Liver (tissue), 9 donors: ENCODE results near the gene KLHL15. TPM values are rescaled to one million over a fixed set of nuclear protein-coding genes. Genes with fewer than 3 reads are reported as not detected.

Source experiments
- DNase-seq: peaks from one replicate; pipeline ENCODE4 v3.0.0-alpha.2; 2017; ENCODE audit warnings: low spot score
- H3K27ac ChIP-seq, 2 donors: one replicate each; pipeline ENCODE4 v1.7.0; 2013; ENCODE audit warnings: inconsistent platforms in 2 of 2, low read length in 2 of 2, control low read depth in 1 of 2, low read depth in 1 of 2, mild to moderate bottlenecking in 1 of 2
- H3K27me3 ChIP-seq, 4 donors: one replicate each; pipeline versions ENCODE4 v1.6.1 to v1.7.0; 2013; ENCODE audit warnings: low read length in 3 of 4, inconsistent platforms in 1 of 4, mild to moderate bottlenecking in 1 of 4, moderate library complexity in 1 of 4; ENCODE audit not compliant: control insufficient read depth in 4 of 4, insufficient read depth in 4 of 4
- H3K36me3 ChIP-seq, 4 donors: one replicate each; pipeline versions ENCODE4 v1.6.1 to v1.7.0; 2013; ENCODE audit warnings: low read length in 3 of 4, mild to moderate bottlenecking in 3 of 4, low read depth in 1 of 4, moderate library complexity in 1 of 4; ENCODE audit not compliant: control insufficient read depth in 4 of 4, insufficient read depth in 3 of 4
- H3K4me1 ChIP-seq, 4 donors: one replicate each; pipeline versions ENCODE4 v1.6.1 to v1.7.0; 2013; ENCODE audit warnings: low read length in 3 of 4, mild to moderate bottlenecking in 3 of 4, moderate library complexity in 1 of 4; ENCODE audit not compliant: control insufficient read depth in 4 of 4, insufficient read depth in 4 of 4
- H3K4me3 ChIP-seq, 3 donors: one replicate each; pipeline versions ENCODE4 v1.6.1 to v1.7.0; 2013; ENCODE audit warnings: low read length in 3 of 3, control low read depth in 1 of 3, low read depth in 1 of 3, mild to moderate bottlenecking in 1 of 3
- H3K9ac ChIP-seq, 2 donors: one replicate each; pipeline ENCODE4 v1.7.0; 2013; ENCODE audit warnings: low read length in 2 of 2, mild to moderate bottlenecking in 2 of 2, moderate library complexity in 2 of 2, control low read depth in 1 of 2, low read depth in 1 of 2
- H3K9me3 ChIP-seq, 4 donors: one replicate each; pipeline versions ENCODE4 v1.6.1 to v1.7.0; 2013; ENCODE audit warnings: low read length in 3 of 4; ENCODE audit not compliant: control insufficient read depth in 4 of 4
- ATF3 ChIP-seq: IDR thresholded peaks from 2 replicates; pipeline ENCODE4 v1.6.1; 2016; ENCODE audit warnings: antibody characterized with exemption
- FOXA1 ChIP-seq: IDR thresholded peaks from 2 replicates; pipeline ENCODE4 v1.6.1; 2016; ENCODE audit warnings: antibody characterized with exemption
- FOXA2 ChIP-seq: IDR thresholded peaks from 2 replicates; pipeline ENCODE4 v1.6.1; 2016; ENCODE audit warnings: antibody characterized with exemption
- GABPA ChIP-seq, 2 donors: IDR thresholded peaks in 1 of 2; conservative IDR thresholded peaks in 1 of 2; 2 replicates each; pipeline ENCODE4 v1.6.1; 2016; ENCODE audit warnings: antibody characterized with exemption in 2 of 2, mild to moderate bottlenecking in 1 of 2, moderate library complexity in 1 of 2
- HNF4A ChIP-seq, 2 donors: conservative IDR thresholded peaks; 2 replicates each; pipeline ENCODE4 v1.6.1; 2016; ENCODE audit warnings: antibody characterized with exemption in 2 of 2, mild to moderate bottlenecking in 2 of 2
- JUND ChIP-seq, 2 donors: IDR thresholded peaks; 2 replicates each; pipeline ENCODE4 v1.6.1; 2016; ENCODE audit warnings: antibody characterized with exemption in 2 of 2
- NR2F2 ChIP-seq: IDR thresholded peaks from 2 replicates; pipeline ENCODE4 v1.6.1; 2016; ENCODE audit warnings: antibody characterized with exemption
- RXRA ChIP-seq, 2 donors: IDR thresholded peaks; 2 replicates each; pipeline ENCODE4 v1.6.1; 2017 to 2018; ENCODE audit warnings: antibody characterized with exemption in 2 of 2, mild to moderate bottlenecking in 1 of 2
- TAF1 ChIP-seq: conservative IDR thresholded peaks from 2 replicates; pipeline ENCODE4 v1.6.1; 2016; ENCODE audit warnings: antibody characterized with exemption, mild to moderate bottlenecking
- YY1 ChIP-seq: IDR thresholded peaks from 2 replicates; pipeline ENCODE4 v1.6.1; 2016; ENCODE audit warnings: antibody characterized with exemption, mild to moderate bottlenecking
- WGBS: extraction: QIAGEN DNeasy Blood & Tissue Kit; methylation state at CpG from one replicate; pipeline ENCODE4 v1.1.7; 2013; 5-methylcytosine and 5-hydroxymethylcytosine counted together
- polyA plus RNA-seq, 2 donors: library from polyadenylated mRNA; stranded (reverse) in 1 of 2; unstranded in 1 of 2; fragments of 200-250 nt in 1 of 2; fragments of >200 nt in 1 of 2; fragmentation: Nextera tagmentation in 1 of 2; extraction: Ambion mirVana in 1 of 2; gene quantifications; one replicate each; pipeline versions ENCODE4 v1.2.1 to v1.2.3, GENCODE V29; 2013 to 2015
- total RNA-seq, 2 donors: library from RNA; depleted of rRNA; stranded (reverse); fragments of >200 nt; gene quantifications; one replicate each; pipeline ENCODE4 v1.2.3, GENCODE V29; 2014
- TF ChIP-seq, protein P1 (sequence below): IDR thresholded peaks from 2 replicates; pipeline ENCODE4 v1.6.1; 2016; ENCODE audit warnings: antibody characterized with exemption, mild to moderate bottlenecking
- donor health status: healthy.
- donor health status: healthy.
- donor health status: healthy.
- donor health status: healthy.
- donor health status: healthy.

KLHL15 gene
- total and polyA plus RNA-seq, 4 donors, result 1.4 to 10.6 (median 6.1) TPM

DNA sequence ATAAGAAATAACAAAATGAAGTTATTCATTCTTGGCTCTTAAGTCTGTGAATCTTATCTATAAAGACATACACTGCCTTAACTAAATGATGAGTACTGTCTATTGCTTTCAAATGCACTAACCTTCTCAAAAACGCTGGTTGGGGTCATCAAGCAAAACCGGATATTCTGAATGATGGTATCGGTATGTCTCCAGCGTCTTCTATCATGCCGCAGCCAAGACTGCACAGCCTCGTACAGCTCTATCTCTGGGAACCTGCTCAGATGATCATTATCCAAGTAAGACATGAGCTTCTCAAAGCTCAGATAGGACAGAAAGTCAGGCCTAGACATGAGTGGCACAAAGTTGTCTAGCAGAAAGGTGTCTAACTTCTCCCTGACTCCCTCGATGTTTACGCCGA is 21.1 kb downstream of the KLHL15 start:
- DNase-seq, result no peak
- no peak overlapping the region for H3K9ac ChIP-seq
- H3K4me3 ChIP-seq, result no peak overlapping the region
- peaks cover 0 to 6% (median 1%) of the 10 kb centered on the region in 4 donors for H3K36me3 ChIP-seq
- no peaks in the 10 kb centered on the region for H3K9me3 ChIP-seq
- TF ChIP-seq FOXA1, result no peak
- no peak for TF ChIP-seq YY1
- TF ChIP-seq TAF1, result no peak
- no peak for TF ChIP-seq JUND (IDR thresholded peaks at IDR 0.05)
- TF ChIP-seq RXRA (IDR thresholded peaks at IDR 0.05), result no peak
- no peak for TF ChIP-seq GABPA (IDR thresholded peaks at IDR 0.05 in 1 of 2, conservative IDR thresholded peaks at IDR 0.05 in 1 of 2)
- no peak for TF ChIP-seq HNF4A (conservative IDR thresholded peaks at IDR 0.05)
- TF ChIP-seq FOXA2, result no peak
- peaks cover 0 to 5% (median under 1%) of the 10 kb centered on the region in 4 donors for H3K4me1 ChIP-seq
- H3K27me3 ChIP-seq, result peaks cover 0 to 3% (median 0%) of the 10 kb centered on the region in 4 donors
- 96% methylated on average over 9 of the region's 9 CpGs for WGBS
- no peak overlapping the region for H3K27ac ChIP-seq

DNA sequence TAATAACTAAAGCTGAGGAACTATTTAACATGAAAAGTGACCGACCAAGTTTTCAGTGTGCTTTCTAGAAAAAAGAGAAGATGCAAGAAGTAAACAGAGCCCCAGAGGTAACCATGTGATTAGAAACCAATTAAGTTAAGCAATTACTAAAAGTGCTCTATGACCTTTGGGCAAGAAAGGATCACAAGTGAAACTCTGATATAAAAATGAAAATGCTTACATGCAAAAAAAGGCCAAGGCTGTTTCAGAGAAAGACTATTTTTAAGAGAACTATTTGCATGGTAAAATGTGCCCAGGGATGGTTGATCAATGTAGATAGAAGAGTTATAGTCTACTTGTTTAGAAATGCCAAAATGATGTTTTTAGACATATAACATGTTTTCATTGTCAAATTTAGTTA is 22.0 kb downstream of the KLHL15 start:
- no peak for DNase-seq
- WGBS, result 52% methylated on average over 1 of the region's 1 CpG
- Histone ChIP-seq H3K4me3 (no peak overlapping the region), H3K36me3 (peaks cover 0 to 6% (median 1%) of the 10 kb centered on the region in 4 donors), H3K9me3 (no peaks in the 10 kb centered on the region), H3K4me1 (peaks cover 0 to 5% (median under 1%) of the 10 kb centered on the region in 4 donors), H3K9ac (no peak overlapping the region), H3K27ac (no peak overlapping the region), H3K27me3 (no peaks in the 10 kb centered on the region)
- TF ChIP-seq, protein P1, sequence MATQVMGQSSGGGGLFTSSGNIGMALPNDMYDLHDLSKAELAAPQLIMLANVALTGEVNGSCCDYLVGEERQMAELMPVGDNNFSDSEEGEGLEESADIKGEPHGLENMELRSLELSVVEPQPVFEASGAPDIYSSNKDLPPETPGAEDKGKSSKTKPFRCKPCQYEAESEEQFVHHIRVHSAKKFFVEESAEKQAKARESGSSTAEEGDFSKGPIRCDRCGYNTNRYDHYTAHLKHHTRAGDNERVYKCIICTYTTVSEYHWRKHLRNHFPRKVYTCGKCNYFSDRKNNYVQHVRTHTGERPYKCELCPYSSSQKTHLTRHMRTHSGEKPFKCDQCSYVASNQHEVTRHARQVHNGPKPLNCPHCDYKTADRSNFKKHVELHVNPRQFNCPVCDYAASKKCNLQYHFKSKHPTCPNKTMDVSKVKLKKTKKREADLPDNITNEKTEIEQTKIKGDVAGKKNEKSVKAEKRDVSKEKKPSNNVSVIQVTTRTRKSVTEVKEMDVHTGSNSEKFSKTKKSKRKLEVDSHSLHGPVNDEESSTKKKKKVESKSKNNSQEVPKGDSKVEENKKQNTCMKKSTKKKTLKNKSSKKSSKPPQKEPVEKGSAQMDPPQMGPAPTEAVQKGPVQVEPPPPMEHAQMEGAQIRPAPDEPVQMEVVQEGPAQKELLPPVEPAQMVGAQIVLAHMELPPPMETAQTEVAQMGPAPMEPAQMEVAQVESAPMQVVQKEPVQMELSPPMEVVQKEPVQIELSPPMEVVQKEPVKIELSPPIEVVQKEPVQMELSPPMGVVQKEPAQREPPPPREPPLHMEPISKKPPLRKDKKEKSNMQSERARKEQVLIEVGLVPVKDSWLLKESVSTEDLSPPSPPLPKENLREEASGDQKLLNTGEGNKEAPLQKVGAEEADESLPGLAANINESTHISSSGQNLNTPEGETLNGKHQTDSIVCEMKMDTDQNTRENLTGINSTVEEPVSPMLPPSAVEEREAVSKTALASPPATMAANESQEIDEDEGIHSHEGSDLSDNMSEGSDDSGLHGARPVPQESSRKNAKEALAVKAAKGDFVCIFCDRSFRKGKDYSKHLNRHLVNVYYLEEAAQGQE, result no peak
- TF ChIP-seq HNF4A (conservative IDR thresholded peaks at IDR 0.05), result peak in 1 of 2 donors; percentile 16

GRCh38 chrX:24002792-24003191 is 24.2 kb downstream of the KLHL15 start:
- Histone ChIP-seq H3K9me3 (no peaks in the 10 kb centered on the region), H3K9ac (no peak overlapping the region), H3K27ac (no peak overlapping the region), H3K4me3 (no peak overlapping the region), H3K36me3 (peaks cover 0 to 6% (median 1%) of the 10 kb centered on the region in 4 donors), H3K4me1 (peaks cover 0 to 5% (median under 1%) of the 10 kb centered on the region in 4 donors), H3K27me3 (no peaks in the 10 kb centered on the region)
- no peak for DNase-seq
- 92% methylated on average over 2 of the region's 2 CpGs for WGBS
- TF ChIP-seq FOXA2 (no peak), YY1 (no peak), ATF3 (no peak), NR2F2 (peak; percentile 8), RXRA (IDR thresholded peaks at IDR 0.05) (no peak)
